ENCODE data around the gene POMGNT2. TPM values are rescaled to one million over a fixed set of nuclear protein-coding genes. Genes with fewer than 3 reads are reported as not detected.

POMGNT2 gene
- total and polyA plus RNA-seq, 2 of the 8 experiments (the other 6 are each of a cell fraction or from before 2014, with no cell fraction given), result 13.6 to 35.7 TPM

DNA sequence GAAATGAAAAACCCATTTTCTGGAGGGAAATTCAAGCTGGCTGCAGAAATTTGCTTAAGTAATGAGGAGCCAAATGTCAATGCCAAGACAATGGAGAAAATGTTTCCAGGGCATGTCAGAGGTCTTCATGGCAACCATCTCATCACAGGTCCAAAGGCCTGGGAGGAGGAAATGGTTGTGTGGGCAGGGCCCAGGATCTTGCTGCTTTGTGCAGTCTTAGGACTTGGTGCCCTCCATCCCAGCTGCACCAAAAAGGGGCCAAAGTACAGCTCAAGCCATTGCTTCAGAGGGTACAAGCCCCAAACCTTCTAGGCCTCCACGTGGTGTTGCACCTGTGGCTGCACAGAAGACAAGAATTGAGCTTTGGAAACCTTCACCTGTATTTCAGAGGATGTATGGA, 59.3 kb downstream of the POMGNT2 start:
- H3K18ac ChIP-seq (ENCODE audit: extremely low read depth, low read length), result no peak overlapping the region
- H2BK5ac ChIP-seq (ENCODE audit: low read depth, low read length), result no peak overlapping the region
- H2BK20ac ChIP-seq (ENCODE audit: low read length), result no peak overlapping the region
- peaks cover 44 to 48% of the 10 kb centered on the region in 2 experiments for H3K9me3 ChIP-seq (ENCODE audit: insufficient read depth in 2 of 2, low read depth in 1 of 2, low read length in 1 of 2)
- H2AFZ ChIP-seq (ENCODE audit: low read length), result no peak overlapping the region
- no peak overlapping the region for H3K27ac ChIP-seq (ENCODE audit: low read depth, low read length)
- H4K8ac ChIP-seq (ENCODE audit: extremely low read depth, insufficient read depth, low read length), result no peak overlapping the region
- WGBS, 2 experiments (ENCODE audit: extremely low coverage in 1 of 2, insufficient coverage in 1 of 2, insufficient read length in 1 of 2, insufficient replicate concordance in 2 of 2, low coverage in 1 of 2, low lambda C conversion rate in 2 of 2, missing lambda C conversion rate in 1 of 2), result 70% methylated on average over 1 of the region's 1 CpG; no CpG with 5 or more reads in 1 of the 2 experiments
- no peak overlapping the region for H2BK120ac ChIP-seq (replicated peaks; ENCODE audit: low read depth, low read length)
- no peak overlapping the region for H3K23ac ChIP-seq (ENCODE audit: insufficient read length)
- H3K4ac ChIP-seq (replicated peaks; ENCODE audit: insufficient read length, low read depth, low read length), result no peak overlapping the region
- H4K91ac ChIP-seq (replicated peaks; ENCODE audit: insufficient read length, low read length), result no peak overlapping the region
- H4K5ac ChIP-seq (ENCODE audit: insufficient read length, low read depth, low read length), result no peak overlapping the region
- no peak overlapping the region for H2AK5ac ChIP-seq (ENCODE audit: low read depth, low read length)
- H3K9ac ChIP-seq (replicated peaks in 1 of 4; ENCODE audit: extremely low read depth in 1 of 4, low read depth in 3 of 4, low read length in 3 of 4), result no peak overlapping the region
- H3K23me2 ChIP-seq (ENCODE audit: low read depth, low read length), result no peaks in the 10 kb centered on the region
- H3K4me2 ChIP-seq (ENCODE audit: insufficient read depth in 1 of 2, low read depth in 2 of 2, low read length in 2 of 2), result no peak overlapping the region
- no peak overlapping the region for H3K4me3 ChIP-seq (ENCODE audit: extremely low read depth in 1 of 4, insufficient read depth in 2 of 4, low read depth in 3 of 4, low read length in 4 of 4)
- H3K27me3 ChIP-seq (replicated peaks in 1 of 4; ENCODE audit: control insufficient read depth in 3 of 4, extremely low read depth in 1 of 4, insufficient read depth in 3 of 4, low read length in 3 of 4), result no peaks in the 10 kb centered on the region
- no peaks in the 10 kb centered on the region for H4K20me1 ChIP-seq (replicated peaks in 1 of 2; ENCODE audit: control insufficient read depth in 1 of 2, insufficient read depth in 2 of 2, low read length in 2 of 2)
- H3K79me1 ChIP-seq (ENCODE audit: low read depth, low read length), result no peaks in the 10 kb centered on the region
- no peaks in the 10 kb centered on the region for H3K4me1 ChIP-seq (replicated peaks in 1 of 4; ENCODE audit: control insufficient read depth in 3 of 4, insufficient read depth in 4 of 4, low read length in 3 of 4)
- H3K79me2 ChIP-seq (ENCODE audit: control insufficient read depth in 1 of 2, insufficient read depth in 2 of 2, low read length in 2 of 2), result no peaks in the 10 kb centered on the region
- no peaks in the 10 kb centered on the region for H3K36me3 ChIP-seq (ENCODE audit: control insufficient read depth in 2 of 4, insufficient read depth in 4 of 4, low read length in 3 of 4)
- H3K56ac ChIP-seq (replicated peaks; ENCODE audit: insufficient read length, low read depth, low read length), result no peak overlapping the region
- no peak overlapping the region for H2BK15ac ChIP-seq (ENCODE audit: low read length)
- H2BK12ac ChIP-seq (ENCODE audit: low read depth, low read length), result no peak overlapping the region
- H3K14ac ChIP-seq (ENCODE audit: insufficient read length), result no peak overlapping the region
- ChIA-PET CTCF (ENCODE audit: partially characterized antibody) (no interaction called here), POLR2A (ENCODE audit: partially characterized antibody) (no interaction called here)
- FAIRE-seq, result no peak
- DNase-seq (ENCODE audit: low read depth in 1 of 2, low spot score in 2 of 2), result no peak
- TF ChIP-seq CHD1 (IDR thresholded peaks at IDR 0.05; ENCODE audit: low read depth, low read length) (no peak), KDM5A (IDR thresholded peaks at IDR 0.05; ENCODE audit: low read length) (no peak), POLR2AphosphoS5 (IDR thresholded peaks at IDR 0.05; ENCODE audit: low read depth, low read length) (no peak)
